ENCODE data around the gene NSUN7.

GRCh38 chr4:40842318-40842717, 92.6 kb downstream of the NSUN7 start:
- TF ChIP-seq CTCF (conservative IDR thresholded peaks at IDR 0.05) = no peak
- TF ChIP-seq ZFX (IDR thresholded peaks at IDR 0.05) = no peak
